ENCODE measurements around the gene SEMA3C. TPM values are rescaled to one million over a fixed set of nuclear protein-coding genes. Genes with fewer than 3 reads are reported as not detected.

SEMA3C gene
- total RNA-seq, 1 experiment from 2014 or later = 232 TPM

GRCh38 chr7:80942261-80943041, 23.6 kb upstream of the SEMA3C start:
- Histone ChIP-seq H3K4me1 (ENCODE audit: control insufficient read depth, insufficient read depth, low read length) (peaks cover 38% of the 10 kb centered on the region), H3K27me3 (ENCODE audit: control insufficient read depth, insufficient read depth, low read length) (no peaks in the 10 kb centered on the region), H3K36me3 (ENCODE audit: control insufficient read depth, insufficient read depth, low read length) (no peaks in the 10 kb centered on the region), H3K9me3 (ENCODE audit: control insufficient read depth, insufficient read depth, low read depth, low read length) (peaks cover 24% of the 10 kb centered on the region; the same call in 1 of the 2 replicates), H3K27ac (ENCODE audit: low read length) (peak overlapping the region; percentile 98), H3K4me3 (ENCODE audit: low read depth in 2 of 2, low read length in 2 of 2) (no peak overlapping the region; a peak in 1 of 4 replicates)
- in situ Hi-C loops (cut with HindIII; ENCODE audit: low pct_unique_long_range_greater_than_20kb, low sequenced_read_pairs) (no loop called here), intact Hi-C loops (cut with micrococcal nuclease; ENCODE audit: unreplicated experiment) (loop anchor here (5.0 kb wide), 1 partner anchor 155 kb away; no protein-coding TSS in a partner anchor)
- DNase-seq (ENCODE audit: low read depth, low spot score) = peak; percentile 99
- ChIA-PET POLR2A (interaction anchor here (0.6 to 1.3 kb wide), 3 partner anchors 23 to 398 kb away, joined by 3 to 4 read pairs (median 4); partner anchors contain the start of gene SEMA3C), CTCF (no interaction called here)
- no TSS peak for BruUV-seq (replicated peaks)
- peak; percentile 57; the same call in 1 of the 2 replicates for TF ChIP-seq POLR2AphosphoS5 (IDR thresholded peaks at IDR 0.05; ENCODE audit: low read depth, low read length)
- TF ChIP-seq SIN3A (IDR thresholded peaks at IDR 0.05; ENCODE audit: borderline replicate concordance, insufficient read depth, low read depth, low read length) = no peak
- TF ChIP-seq TCF7L2 (IDR thresholded peaks at IDR 0.05; ENCODE audit: low read depth, low read length) = peak; percentile 99
- peak; percentile 99 for ATAC-seq

- POLR2A ChIA-PET = no interaction called here
- peaks cover 38% of the 10 kb centered on the region for H3K4me1 ChIP-seq (ENCODE audit: control insufficient read depth, insufficient read depth, low read length)
- BruUV-seq (replicated peaks) = no TSS peak
- DNase-seq (ENCODE audit: low read depth, low spot score) = peak; percentile 92
- CTCF ChIA-PET = no interaction called here
- no peaks in the 10 kb centered on the region for H3K36me3 ChIP-seq (ENCODE audit: control insufficient read depth, insufficient read depth, low read length)
- in situ Hi-C loops (cut with HindIII; ENCODE audit: low pct_unique_long_range_greater_than_20kb, low sequenced_read_pairs) = no loop called here
- intact Hi-C loops (cut with micrococcal nuclease; ENCODE audit: unreplicated experiment) = loop anchor here (5.0 kb wide), 1 partner anchor 156 kb away; no protein-coding TSS in a partner anchor
- no peak for TF ChIP-seq REST (IDR thresholded peaks at IDR 0.05; ENCODE audit: insufficient read depth in 1 of 2, low read depth in 2 of 2, low read length in 1 of 2)
- no peak for TF ChIP-seq TCF7L2 (IDR thresholded peaks at IDR 0.05; ENCODE audit: low read depth, low read length)
- TF ChIP-seq CTCF (IDR thresholded peaks at IDR 0.05) = no peak
- TF ChIP-seq POLR2AphosphoS5 (IDR thresholded peaks at IDR 0.05; ENCODE audit: low read depth, low read length) = no peak
- no peak for TF ChIP-seq SIN3A (IDR thresholded peaks at IDR 0.05; ENCODE audit: borderline replicate concordance, insufficient read depth, low read depth, low read length)
- no peaks in the 10 kb centered on the region for H3K27me3 ChIP-seq (ENCODE audit: control insufficient read depth, insufficient read depth, low read length)
- peaks cover 16% of the 10 kb centered on the region; the same call in 1 of the 2 replicates for H3K9me3 ChIP-seq (ENCODE audit: control insufficient read depth, insufficient read depth, low read depth, low read length)
- no peak for ATAC-seq
- no peak overlapping the region for H3K4me3 ChIP-seq (ENCODE audit: low read depth in 2 of 2, low read length in 2 of 2)
- peak overlapping the region; percentile 98 for H3K27ac ChIP-seq (ENCODE audit: low read length)
Observed at GRCh38 chr7:80941208-80941758, 22.4 kb upstream of the SEMA3C start.

All from Panc1 (cell line).